MM.1S (cell line): ENCODE measurements around the gene LINGO4.

Experiments
- CTCF ChIP-seq: fragments of 300-600 bp; sonication (generic); IDR thresholded peaks from 2 replicates; pipeline ENCODE4 v1.5.1; 2016; ENCODE audit warnings: antibody characterized with exemption, low read length, mixed read lengths
- EZH2phosphoT487 ChIP-seq: fragments of 300-600 bp; sonication (generic); IDR thresholded peaks from 2 replicates; pipeline ENCODE4 v1.6.1; 2018; ENCODE audit warnings: antibody characterized with exemption, low read length

GRCh38 chr1:151802372-151802771, 2.8 kb downstream of the LINGO4 start:
- no peak for TF ChIP-seq EZH2phosphoT487
- no peak for TF ChIP-seq CTCF
